ENCODE measurements around the gene SEMA7A. TPM values are rescaled to one million over a fixed set of nuclear protein-coding genes. Genes with fewer than 3 reads are reported as not detected.

The SEMA7A gene
- total and polyA plus RNA-seq, 4 donors: 4.2 to 15.0 (median 6.8) TPM

GRCh38 chr15:74431645-74432044 is 2.1 kb downstream of the SEMA7A start:
- Histone ChIP-seq H3K4me1 (ENCODE audit: control insufficient read depth in 5 of 5, insufficient read depth in 5 of 5, low read length in 5 of 5) (peaks cover 0 to 14% (median 0%) of the 10 kb centered on the region in 5 donors), H3K4me3 (no peak overlapping the region), H3K9ac (ENCODE audit: insufficient read depth in 1 of 2, low read length in 2 of 2) (no peak overlapping the region), H3K9me3 (ENCODE audit: control insufficient read depth in 4 of 4, insufficient read depth in 3 of 4, low read length in 3 of 4) (no peaks in the 10 kb centered on the region), H3K27me3 (ENCODE audit: control insufficient read depth in 3 of 3, insufficient read depth in 3 of 3, low read length in 2 of 3) (peaks cover 0 to 12% (median 7%) of the 10 kb centered on the region in 3 donors), H3K27ac (ENCODE audit: low read depth in 1 of 2, low read length in 1 of 2) (no peak overlapping the region), H3K36me3 (ENCODE audit: control insufficient read depth in 4 of 4, insufficient read depth in 4 of 4, low read length in 4 of 4) (no peaks in the 10 kb centered on the region)
- WGBS, 2 donors: 84 to 86% methylated on average over 8 of the region's 8 CpGs
- DNase-seq: no peak
- no peak for ATAC-seq (ENCODE audit: insufficient read depth, low FRiP score)
- TF ChIP-seq CTCF (IDR thresholded peaks at IDR 0.05; ENCODE audit: control extremely low read depth, extremely low read depth): no peak

- Histone ChIP-seq H3K9me3 (ENCODE audit: control insufficient read depth in 4 of 4, insufficient read depth in 3 of 4, low read length in 3 of 4) (no peaks in the 10 kb centered on the region), H3K9ac (ENCODE audit: insufficient read depth in 1 of 2, low read length in 2 of 2) (no peak overlapping the region), H3K4me3 (no peak overlapping the region), H3K4me1 (ENCODE audit: control insufficient read depth in 5 of 5, insufficient read depth in 5 of 5, low read length in 5 of 5) (peaks cover 0 to 14% (median 0%) of the 10 kb centered on the region in 5 donors), H3K36me3 (ENCODE audit: control insufficient read depth in 4 of 4, insufficient read depth in 4 of 4, low read length in 4 of 4) (no peaks in the 10 kb centered on the region), H3K27ac (ENCODE audit: low read depth in 1 of 2, low read length in 1 of 2) (no peak overlapping the region), H3K27me3 (ENCODE audit: control insufficient read depth in 3 of 3, insufficient read depth in 3 of 3, low read length in 2 of 3) (peaks cover 0 to 12% (median 7%) of the 10 kb centered on the region in 3 donors)
- WGBS, 2 donors: 88 to 92% methylated on average over 1 of the region's 1 CpG
- TF ChIP-seq CTCF (IDR thresholded peaks at IDR 0.05; ENCODE audit: control extremely low read depth, extremely low read depth): no peak
- DNase-seq (no peak), ATAC-seq (ENCODE audit: insufficient read depth, low FRiP score) (no peak)
These were observed 2.6 kb downstream of the SEMA7A start for GRCh38 chr15:74431116-74431515.

- Histone ChIP-seq H3K36me3 (ENCODE audit: control insufficient read depth in 4 of 4, insufficient read depth in 4 of 4, low read length in 4 of 4) (no peaks in the 10 kb centered on the region), H3K4me3 (no peak overlapping the region), H3K27me3 (ENCODE audit: control insufficient read depth in 3 of 3, insufficient read depth in 3 of 3, low read length in 2 of 3) (peaks cover 0 to 12% (median 7%) of the 10 kb centered on the region in 3 donors), H3K9ac (ENCODE audit: insufficient read depth in 1 of 2, low read length in 2 of 2) (no peak overlapping the region), H3K27ac (ENCODE audit: low read depth in 1 of 2, low read length in 1 of 2) (no peak overlapping the region), H3K4me1 (ENCODE audit: control insufficient read depth in 5 of 5, insufficient read depth in 5 of 5, low read length in 5 of 5) (peaks cover 0 to 14% (median 0%) of the 10 kb centered on the region in 5 donors), H3K9me3 (ENCODE audit: control insufficient read depth in 4 of 4, insufficient read depth in 3 of 4, low read length in 3 of 4) (no peaks in the 10 kb centered on the region)
- DNase-seq (no peak), ATAC-seq (ENCODE audit: insufficient read depth, low FRiP score) (no peak)
- no peak for TF ChIP-seq CTCF (IDR thresholded peaks at IDR 0.05; ENCODE audit: control extremely low read depth, extremely low read depth)
- 73 to 86% methylated on average over 6 of the region's 6 CpGs for WGBS, 2 donors
These were observed 3.2 kb downstream of the SEMA7A start for GRCh38 chr15:74430510-74430951.
